PC-3 (cell line): ENCODE measurements around the gene MIEN1. TPM values are rescaled to one million over a fixed set of nuclear protein-coding genes. Genes with fewer than 3 reads are reported as not detected.
"Not testable (repeated sequence)": the region's sequence is repeated elsewhere in the genome, so short reads cannot be mapped to it uniquely, and the experiment has no call there.

Experiments used
- ATAC-seq: fragments of 200-7000 bp; cut with Tn5 transposase; 2 replicates; pipeline ENCODE4 v1.9.1; 2020; ENCODE audit warnings: mild to moderate bottlenecking, moderate library complexity
- BruUV-seq: library from RNA; stranded (reverse); fragments of 400-500 nt; replicated peaks from 2 replicates; lab custom pipeline; 2021; lab: Mats Ljungman, UMichigan
- CTCF ChIA-PET: fragments of 300-600 bp; sonication (Branson Sonifier 250); formaldehyde crosslinking; loops from one replicate; lab custom pipeline; 2022; ENCODE audit warnings: antibody characterized with exemption; lab: Charles Lee
- POLR2A ChIA-PET: fragments of 300-600 bp; sonication (Branson Sonifier 250); formaldehyde crosslinking; loops from one replicate; lab custom pipeline; 2022; ENCODE audit warnings: antibody characterized with exemption; ENCODE audit not compliant: unreplicated experiment; lab: Charles Lee
- DNase-seq: peaks from one replicate; pipeline ENCODE4 v3.0.0-alpha.2; 2015
- H2AFZ ChIP-seq: fragments of 300-600 bp; sonication (generic); 2 replicates; pipeline ENCODE4 v1.6.0; 2016; ENCODE audit warnings: antibody characterized with exemption, low read length
- H3F3A ChIP-seq: fragments of 300-600 bp; sonication (generic); one replicate; pipeline ENCODE4 v1.6.0; 2017; ENCODE audit warnings: antibody characterized with exemption, low read length, control low read depth, mild to moderate bottlenecking; ENCODE audit not compliant: unreplicated experiment
- H3K27ac ChIP-seq: fragments of 300-600 bp; sonication (generic); 2 replicates; pipeline ENCODE4 v1.5.1; 2016; ENCODE audit warnings: mild to moderate bottlenecking, low read length
- H3K27me3 ChIP-seq: fragments of 300-600 bp; sonication (generic); 2 replicates; pipeline ENCODE4 v1.6.1; 2016; ENCODE audit warnings: low read length, mixed read lengths
- H3K36me3 ChIP-seq: fragments of 300-600 bp; sonication (generic); 2 replicates; pipeline ENCODE4 v1.6.1; 2016; ENCODE audit warnings: low read depth, mixed run types, low read length, mixed read lengths
- H3K4me1 ChIP-seq: fragments of 300-600 bp; sonication (generic); 2 replicates; pipeline ENCODE4 v1.5.1; 2016; ENCODE audit warnings: low read length; ENCODE audit not compliant: insufficient read depth
- H3K4me2 ChIP-seq: fragments of 300-600 bp; sonication (generic); 2 replicates; pipeline ENCODE4 v1.6.0; 2016; ENCODE audit warnings: low read length
- H3K4me3 ChIP-seq: fragments of 300-600 bp; sonication (generic); 2 replicates; pipeline ENCODE4 v1.5.1; 2016; ENCODE audit warnings: mild to moderate bottlenecking, low read length, mixed read lengths
- H3K79me2 ChIP-seq: fragments of 300-600 bp; sonication (generic); 2 replicates; pipeline ENCODE4 v1.6.1; 2017; ENCODE audit warnings: low read length, mixed read lengths
- H3K9ac ChIP-seq: fragments of 300-600 bp; sonication (generic); 2 replicates; pipeline ENCODE4 v1.6.0; 2016; ENCODE audit warnings: mild to moderate bottlenecking, low read length
- H3K9me2 ChIP-seq: fragments of 300-600 bp; sonication (generic); replicated peaks from 2 replicates; pipeline ENCODE4 v1.6.1; 2016; ENCODE audit warnings: mixed run types, low read length, mixed read lengths
- H3K9me3 ChIP-seq: fragments of 300-600 bp; sonication (generic); 2 replicates; pipeline ENCODE4 v1.6.1; 2016; ENCODE audit warnings: low read length, mixed read lengths
- H4K20me1 ChIP-seq: fragments of 300-600 bp; sonication (generic); 2 replicates; pipeline ENCODE4 v1.6.1; 2016; ENCODE audit warnings: low read length, mixed read lengths
- CTCF ChIP-seq: fragments of 300-600 bp; sonication (generic); conservative IDR thresholded peaks from 2 replicates; pipeline ENCODE4 v1.5.1; 2017; ENCODE audit warnings: antibody characterized with exemption, low read depth, mild to moderate bottlenecking, low read length
- EZH2 ChIP-seq: fragments of 300-600 bp; sonication (generic); IDR thresholded peaks from one replicate; pipeline ENCODE4 v1.6.1; 2017; ENCODE audit warnings: antibody characterized with exemption, mild to moderate bottlenecking, low read length; ENCODE audit not compliant: unreplicated experiment
- EZH2phosphoT487 ChIP-seq: fragments of 300-600 bp; sonication (generic); IDR thresholded peaks from 2 replicates; pipeline ENCODE4 v1.6.1; 2018; ENCODE audit warnings: mild to moderate bottlenecking, antibody characterized with exemption, low read length, borderline replicate concordance
- intact Hi-C: fragments of 100-400 bp; cut with micrococcal nuclease; formaldehyde crosslinking; loops from 2 replicates; pipeline ENCODE4 v1.9.0; 2023
- total RNA-seq: library from RNA; depleted of rRNA; stranded (reverse); fragments of >200 nt; gene quantifications from 2 replicates; pipeline ENCODE4 v1.2.3, GENCODE V29; 2014

Gene MIEN1
- total RNA-seq, 1 experiment from 2014 or later: 52.0 TPM

- no peak for ATAC-seq
- Histone ChIP-seq H3K36me3 (no peaks in the 10 kb centered on the region), H3K27me3 (no peaks in the 10 kb centered on the region), H4K20me1 (no peaks in the 10 kb centered on the region), H3K4me1 (peaks cover 4% of the 10 kb centered on the region; the same call in 1 of the 2 replicates), H3K27ac (no peak overlapping the region), H3K9me2 (no peaks in the 10 kb centered on the region), H3K4me2 (no peak overlapping the region), H3K79me2 (0 out of 2 replicates have a peak, but pooled peaks cover 7% of the 10 kb centered on the region), H2AFZ (no peak overlapping the region), H3K9me3 (no peaks in the 10 kb centered on the region), H3K9ac (no peak overlapping the region), H3F3A (no peaks in the 10 kb centered on the region), H3K4me3 (no peak overlapping the region)
- ChIA-PET CTCF (no interaction called here), POLR2A (no interaction called here)
- DNase-seq: no peak
- TF ChIP-seq EZH2phosphoT487 (no peak), EZH2 (no peak)
- intact Hi-C loops: no loop called here
- no TSS peak for BruUV-seq
Observed at GRCh38 chr17:39727556-39727955, 2.8 kb downstream of the MIEN1 start.

GRCh38 chr17:39726617-39727016 lies 3.7 kb downstream of the MIEN1 start:
- Histone ChIP-seq H3K4me2 (no peak overlapping the region), H4K20me1 (no peaks in the 10 kb centered on the region), H3K79me2 (0 out of 2 replicates have a peak, but pooled peaks cover 7% of the 10 kb centered on the region), H3K27ac (no peak overlapping the region), H3K9me3 (no peaks in the 10 kb centered on the region), H3K36me3 (no peaks in the 10 kb centered on the region), H3K4me3 (no peak overlapping the region), H3K9ac (no peak overlapping the region), H2AFZ (no peak overlapping the region), H3K9me2 (no peaks in the 10 kb centered on the region), H3F3A (no peaks in the 10 kb centered on the region), H3K4me1 (peaks cover 4% of the 10 kb centered on the region; the same call in 1 of the 2 replicates), H3K27me3 (no peaks in the 10 kb centered on the region)
- ChIA-PET POLR2A (no interaction called here), CTCF (no interaction called here)
- TF ChIP-seq CTCF: no peak
- no peak for TF ChIP-seq EZH2
- no peak for TF ChIP-seq EZH2phosphoT487
- ATAC-seq (no peak), DNase-seq (no peak)
- intact Hi-C loops: no loop called here
- BruUV-seq: no TSS peak

- H3K4me2 ChIP-seq, ATAC-seq, H3K4me3 ChIP-seq, POLR2A ChIA-PET, H3F3A ChIP-seq, DNase-seq, H4K20me1 ChIP-seq, H3K9me2 ChIP-seq, H3K27me3 ChIP-seq, H3K27ac ChIP-seq, intact Hi-C loops, BruUV-seq, H3K79me2 ChIP-seq, H3K9me3 ChIP-seq, H3K9ac ChIP-seq, H3K36me3 ChIP-seq, H2AFZ ChIP-seq, CTCF ChIA-PET, H3K4me1 ChIP-seq: not testable (repeated sequence)
Observed at GRCh38 chr17:39725923-39726322, 4.4 kb downstream of the MIEN1 start.

GRCh38 chr17:39724731-39725130 lies 5.6 kb downstream of the MIEN1 start:
- Histone ChIP-seq H4K20me1 (no peaks in the 10 kb centered on the region), H3K79me2 (0 out of 2 replicates have a peak, but pooled peaks cover 4% of the 10 kb centered on the region), H3K4me2 (no peak overlapping the region), H3K4me3 (no peak overlapping the region), H3K9ac (no peak overlapping the region), H3K27me3 (no peaks in the 10 kb centered on the region), H2AFZ (no peak overlapping the region), H3K9me2 (no peaks in the 10 kb centered on the region), H3K4me1 (0 out of 2 replicates have a peak, but pooled peaks cover under 1% of the 10 kb centered on the region), H3K9me3 (no peaks in the 10 kb centered on the region), H3K27ac (no peak overlapping the region), H3F3A (no peaks in the 10 kb centered on the region), H3K36me3 (no peaks in the 10 kb centered on the region)
- intact Hi-C loops: no loop called here
- ChIA-PET CTCF (no interaction called here), POLR2A (no interaction called here)
- no TSS peak for BruUV-seq
- TF ChIP-seq CTCF: no peak
- no peak for TF ChIP-seq EZH2phosphoT487
- no peak for TF ChIP-seq EZH2
- ATAC-seq (no peak), DNase-seq (no peak)
